Neural cell (in vitro differentiated cells): Measurements from ENCODE around the gene RUVBL1. TPM values are rescaled to one million over a fixed set of nuclear protein-coding genes. Genes with fewer than 3 reads are reported as not detected.

Experiments used
- H2AFZ ChIP-seq: fragments of 200-600, 300-800 bp; sonication (generic), shearing (Covaris generic); 2 replicates; pipeline ENCODE4 v1.6.0; 2014; ENCODE audit warnings: low read depth, mild to moderate bottlenecking, antibody characterized with exemption, low read length, moderate library complexity
- H3F3A ChIP-seq: fragments of 200-600 bp; shearing (Covaris generic); 2 replicates; pipeline ENCODE4 v1.6.1; 2016; ENCODE audit warnings: mild to moderate bottlenecking, moderate library complexity, mixed read lengths, antibody characterized with exemption, low read length; ENCODE audit not compliant: insufficient read depth, poor library complexity, severe bottlenecking
- H3K27ac ChIP-seq: fragments of 200-600, 300-800 bp; sonication (generic), shearing (Covaris generic); 2 replicates; pipeline ENCODE4 v1.5.1; 2014; ENCODE audit warnings: mild to moderate bottlenecking, low read length, moderate library complexity
- H3K27me3 ChIP-seq: fragments of 300-800, 200-600 bp; sonication (generic), shearing (Covaris generic); 2 replicates; pipeline ENCODE4 v1.6.0; 2014; ENCODE audit warnings: mild to moderate bottlenecking, low read depth, low read length, moderate library complexity; ENCODE audit not compliant: insufficient read depth
- H3K36me3 ChIP-seq: fragments of 300-800, 200-600 bp; sonication (generic), shearing (Covaris generic); 2 replicates; pipeline ENCODE4 v1.5.1; 2014; ENCODE audit warnings: mild to moderate bottlenecking, antibody characterized with exemption, low read length, moderate library complexity; ENCODE audit not compliant: insufficient read depth
- H3K4me2 ChIP-seq: fragments of 300-800, 200-600 bp; sonication (generic), shearing (Covaris generic); 2 replicates; pipeline ENCODE4 v1.6.0; 2014; ENCODE audit warnings: mild to moderate bottlenecking, low read length
- H3K4me3 ChIP-seq: fragments of 300-800, 200-600 bp; sonication (generic), shearing (Covaris generic); 2 replicates; pipeline ENCODE4 v1.5.1; 2014; ENCODE audit warnings: mild to moderate bottlenecking, low read length, moderate library complexity
- H3K79me2 ChIP-seq: fragments of 200-600 bp; shearing (Covaris generic); replicated peaks from 2 replicates; pipeline ENCODE4 v1.6.0; 2014; ENCODE audit warnings: mild to moderate bottlenecking, low read length, moderate library complexity; ENCODE audit not compliant: insufficient read depth
- H3K9ac ChIP-seq: fragments of 300-800, 200-600 bp; sonication (generic), shearing (Covaris generic); 2 replicates; pipeline ENCODE4 v1.6.1; 2016; ENCODE audit warnings: mild to moderate bottlenecking, low read length, mixed read lengths
- H3K9me2 ChIP-seq: fragments of 200-600 bp; shearing (Covaris generic); 2 replicates; pipeline ENCODE4 v1.6.1; 2016; ENCODE audit warnings: mild to moderate bottlenecking, low read length, mixed read lengths; ENCODE audit not compliant: insufficient read depth
- H3K9me3 ChIP-seq: fragments of 200-600, 300-800 bp; sonication (generic), shearing (Covaris generic); 2 replicates; pipeline ENCODE4 v1.6.1; 2016; ENCODE audit warnings: mild to moderate bottlenecking, mixed run types, low read length, moderate library complexity, mixed read lengths
- H4K20me1 ChIP-seq: fragments of 200-600 bp; shearing (Covaris generic); 2 replicates; pipeline ENCODE4 v1.6.1; 2016; ENCODE audit warnings: mild to moderate bottlenecking, mixed run types; ENCODE audit not compliant: insufficient read depth
- CTCF ChIP-seq: fragments of 450-650 bp; IDR thresholded peaks from 2 replicates; pipeline ENCODE4 v1.5.1; 2014; ENCODE audit warnings: antibody characterized with exemption, mild to moderate bottlenecking, moderate library complexity; ENCODE audit not compliant: poor library complexity, severe bottlenecking
- EP300 ChIP-seq: fragments of 450-650 bp; conservative IDR thresholded peaks from 2 replicates; pipeline ENCODE4 v1.6.1; 2014; ENCODE audit warnings: antibody characterized with exemption, mild to moderate bottlenecking, moderate library complexity; ENCODE audit not compliant: poor library complexity, severe bottlenecking
- EZH2 ChIP-seq: fragments of 200-600, 300-800 bp; shearing (Covaris generic), sonication (generic); IDR thresholded peaks from 2 replicates; pipeline ENCODE4 v1.6.1; 2014; ENCODE audit warnings: antibody characterized with exemption, low read length, borderline replicate concordance, mild to moderate bottlenecking; ENCODE audit not compliant: insufficient read depth, poor library complexity, severe bottlenecking
- MXI1 ChIP-seq: fragments of 450-650 bp; conservative IDR thresholded peaks from 2 replicates; pipeline ENCODE4 v1.6.1; 2014; ENCODE audit warnings: antibody characterized with exemption, mild to moderate bottlenecking; ENCODE audit not compliant: poor library complexity, severe bottlenecking
- POLR2AphosphoS5 ChIP-seq: IDR thresholded peaks from 2 replicates; pipeline ENCODE4 v1.6.1; 2012
- RAD21 ChIP-seq: fragments of 450-650 bp; conservative IDR thresholded peaks from 2 replicates; pipeline ENCODE4 v1.6.1; 2014; ENCODE audit warnings: antibody characterized with exemption, mild to moderate bottlenecking, moderate library complexity
- SMC3 ChIP-seq: fragments of 450-650 bp; conservative IDR thresholded peaks from 2 replicates; pipeline ENCODE4 v1.6.1; 2014; ENCODE audit warnings: antibody characterized with exemption, mild to moderate bottlenecking, moderate library complexity; ENCODE audit not compliant: poor library complexity
- TAF1 ChIP-seq: IDR thresholded peaks from 2 replicates; pipeline ENCODE4 v1.6.1; 2012; ENCODE audit warnings: low read depth
- polyA plus RNA-seq: library from polyadenylated mRNA; depleted of rRNA; stranded (reverse); fragments of >200 nt; gene quantifications from 2 replicates; pipeline ENCODE4 v1.2.3, GENCODE V29; 2014
- TF ChIP-seq, protein P1 (sequence below): IDR thresholded peaks from 2 replicates; pipeline ENCODE4 v1.6.1; 2012; ENCODE audit warnings: borderline replicate concordance

The RUVBL1 gene
- polyA plus RNA-seq, 1 donor from 2014 or later: 83.3 TPM

DNA sequence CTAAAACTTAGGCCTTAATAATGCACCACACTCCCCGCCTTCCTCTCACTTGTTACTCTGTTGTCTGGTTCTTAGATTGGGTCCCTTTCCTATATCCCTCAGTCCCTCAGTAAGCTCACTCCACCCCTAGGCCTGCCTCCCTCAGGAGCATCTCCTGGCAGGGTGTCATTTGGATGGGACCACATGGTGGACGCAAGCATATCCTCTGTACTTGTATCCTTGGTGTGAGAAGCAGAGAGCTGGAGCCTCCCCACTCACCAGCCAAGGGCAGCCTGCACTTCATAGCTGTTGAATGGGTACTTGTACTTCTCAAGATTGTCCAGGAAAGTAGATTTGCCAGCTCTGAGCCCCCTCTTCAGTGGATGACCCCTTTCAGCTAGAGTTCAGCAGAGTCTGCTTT lies 59.7 kb downstream of the RUVBL1 start:
- H3F3A ChIP-seq: no peaks in the 10 kb centered on the region
- TF ChIP-seq SMC3 (no peak), CTCF (no peak), RAD21 (no peak), POLR2AphosphoS5 (no peak), MXI1 (no peak), EP300 (no peak), EZH2 (no peak), TAF1 (no peak)
- TF ChIP-seq, protein P1, sequence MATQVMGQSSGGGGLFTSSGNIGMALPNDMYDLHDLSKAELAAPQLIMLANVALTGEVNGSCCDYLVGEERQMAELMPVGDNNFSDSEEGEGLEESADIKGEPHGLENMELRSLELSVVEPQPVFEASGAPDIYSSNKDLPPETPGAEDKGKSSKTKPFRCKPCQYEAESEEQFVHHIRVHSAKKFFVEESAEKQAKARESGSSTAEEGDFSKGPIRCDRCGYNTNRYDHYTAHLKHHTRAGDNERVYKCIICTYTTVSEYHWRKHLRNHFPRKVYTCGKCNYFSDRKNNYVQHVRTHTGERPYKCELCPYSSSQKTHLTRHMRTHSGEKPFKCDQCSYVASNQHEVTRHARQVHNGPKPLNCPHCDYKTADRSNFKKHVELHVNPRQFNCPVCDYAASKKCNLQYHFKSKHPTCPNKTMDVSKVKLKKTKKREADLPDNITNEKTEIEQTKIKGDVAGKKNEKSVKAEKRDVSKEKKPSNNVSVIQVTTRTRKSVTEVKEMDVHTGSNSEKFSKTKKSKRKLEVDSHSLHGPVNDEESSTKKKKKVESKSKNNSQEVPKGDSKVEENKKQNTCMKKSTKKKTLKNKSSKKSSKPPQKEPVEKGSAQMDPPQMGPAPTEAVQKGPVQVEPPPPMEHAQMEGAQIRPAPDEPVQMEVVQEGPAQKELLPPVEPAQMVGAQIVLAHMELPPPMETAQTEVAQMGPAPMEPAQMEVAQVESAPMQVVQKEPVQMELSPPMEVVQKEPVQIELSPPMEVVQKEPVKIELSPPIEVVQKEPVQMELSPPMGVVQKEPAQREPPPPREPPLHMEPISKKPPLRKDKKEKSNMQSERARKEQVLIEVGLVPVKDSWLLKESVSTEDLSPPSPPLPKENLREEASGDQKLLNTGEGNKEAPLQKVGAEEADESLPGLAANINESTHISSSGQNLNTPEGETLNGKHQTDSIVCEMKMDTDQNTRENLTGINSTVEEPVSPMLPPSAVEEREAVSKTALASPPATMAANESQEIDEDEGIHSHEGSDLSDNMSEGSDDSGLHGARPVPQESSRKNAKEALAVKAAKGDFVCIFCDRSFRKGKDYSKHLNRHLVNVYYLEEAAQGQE: no peak
- peaks cover 11% of the 10 kb centered on the region for H3K36me3 ChIP-seq
- no peak overlapping the region for H2AFZ ChIP-seq
- H3K9me3 ChIP-seq: no peaks in the 10 kb centered on the region
- no peaks in the 10 kb centered on the region for H3K27me3 ChIP-seq
- no peak overlapping the region for H3K4me2 ChIP-seq
- no peak overlapping the region for H3K4me3 ChIP-seq
- H4K20me1 ChIP-seq: no peaks in the 10 kb centered on the region
- no peaks in the 10 kb centered on the region for H3K79me2 ChIP-seq
- H3K27ac ChIP-seq: no peak overlapping the region
- H3K9me2 ChIP-seq: no peaks in the 10 kb centered on the region
- no peak overlapping the region for H3K9ac ChIP-seq

DNA sequence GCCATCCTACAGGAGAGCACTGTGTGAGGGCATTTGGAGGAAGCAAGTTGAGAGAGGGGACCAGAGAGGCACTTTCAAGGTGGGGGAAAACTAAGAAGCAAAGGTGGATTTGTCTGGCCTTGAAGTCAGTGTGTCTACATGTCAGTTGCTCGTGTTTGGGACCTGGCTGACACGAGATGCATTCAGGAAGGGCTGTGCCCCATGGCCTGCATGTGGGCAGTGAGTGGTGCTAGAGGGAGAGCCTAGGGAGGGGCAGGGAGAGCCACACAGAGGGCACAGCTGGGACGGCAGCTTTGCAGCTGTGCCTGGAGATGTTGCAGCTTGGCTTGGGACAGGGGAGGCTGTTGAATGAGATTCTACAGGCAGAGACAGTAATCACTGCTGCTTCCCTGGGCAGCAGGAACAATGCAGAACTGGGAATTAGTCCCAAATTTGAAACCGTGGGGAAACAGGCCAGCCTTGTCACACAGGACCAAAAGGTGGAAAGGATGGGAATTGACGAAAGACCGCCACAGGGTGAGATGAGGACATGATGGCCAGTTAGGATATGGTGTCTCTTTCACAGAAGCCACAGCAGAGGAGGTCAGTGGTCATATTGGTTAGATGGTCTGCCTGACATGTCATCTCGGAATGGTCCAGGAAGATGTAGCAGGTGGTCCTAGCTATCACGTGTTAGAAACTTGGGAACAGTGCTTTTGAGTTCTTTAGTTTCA lies 61.4 kb downstream of the RUVBL1 start:
- H3K79me2 ChIP-seq: no peaks in the 10 kb centered on the region
- H3K9me3 ChIP-seq: no peaks in the 10 kb centered on the region
- no peak overlapping the region for H2AFZ ChIP-seq
- no peak overlapping the region for H3K4me3 ChIP-seq
- H3K36me3 ChIP-seq: peaks cover 6% of the 10 kb centered on the region
- H3K9me2 ChIP-seq: no peaks in the 10 kb centered on the region
- TF ChIP-seq MXI1 (no peak), TAF1 (no peak), POLR2AphosphoS5 (no peak), CTCF (no peak), EZH2 (no peak), RAD21 (no peak), SMC3 (no peak), EP300 (no peak)
- TF ChIP-seq, protein P1: no peak
- no peak overlapping the region for H3K4me2 ChIP-seq
- no peak overlapping the region for H3K9ac ChIP-seq
- no peak overlapping the region for H3K27ac ChIP-seq
- no peaks in the 10 kb centered on the region for H4K20me1 ChIP-seq
- H3F3A ChIP-seq: no peaks in the 10 kb centered on the region
- no peaks in the 10 kb centered on the region for H3K27me3 ChIP-seq
